K562 (cell line): ENCODE data around the gene LTBP1. TPM values are rescaled to one million over a fixed set of nuclear protein-coding genes. Genes with fewer than 3 reads are reported as not detected.

Experiments used
- ATAC-seq: fragments of 200-7000 bp; cut with Tn5 transposase; 3 replicates; pipeline ENCODE4 v1.9.1; 2020; ENCODE audit warnings: moderate library complexity
- BruUV-seq: library from RNA; stranded (reverse); fragments of 400-500 nt; replicated peaks from 2 replicates; lab custom pipeline; 2021; lab: Mats Ljungman, UMichigan
- CTCF ChIA-PET: fragments of 300-600 bp; formaldehyde crosslinking; extraction: SDS; loops from one replicate; lab custom pipeline; 2021; ENCODE audit warnings: low intra/inter-chr PET ratio; lab: Yijun Ruan, JAX
- POLR2A ChIA-PET: fragments of 300-600, 350-650 bp; sonication (Branson Sonifier 250); formaldehyde crosslinking; extraction: SDS; loops from one replicate; lab custom pipeline; 2021; ENCODE audit warnings: antibody characterized with exemption, inconsistent platforms; lab: Yijun Ruan, JAX
- DNase-seq, 4 experiments: peaks; one replicate each; pipeline versions ENCODE4 v3.0.0 to v3.0.0-alpha.2; 2011 to 2018; ENCODE audit warnings: low spot score in 3 of 4, mixed read lengths in 3 of 4; ENCODE audit errors: extremely low read depth in 1 of 4
- FAIRE-seq: peaks from 2 replicates; lab custom pipeline; 2011; peaks lifted over from hg19 to GRCh38; lab: Jason Lieb, UNC
- H2AFZ ChIP-seq: 2 replicates; pipeline ENCODE4 v1.6.0; 2011; ENCODE audit warnings: low read depth, low read length, control low read depth, inconsistent platforms
- H3K27ac ChIP-seq: fragments of 200-600 bp; 3 replicates; pipeline ENCODE4 v1.8.0; 2011; ENCODE audit warnings: low read depth, mild to moderate bottlenecking, control low read depth, inconsistent platforms, low read length, moderate library complexity, mixed read lengths; ENCODE audit errors: extremely low read depth
- H3K27me3 ChIP-seq, 2 experiments: fragments of 300-600 bp in 1 of 2; 2 replicates in 1 of 2; 3 replicates in 1 of 2; pipeline versions ENCODE4 v1.6.0 to v1.8.0; 2011; ENCODE audit warnings: inconsistent platforms in 2 of 2, low read length in 2 of 2, mild to moderate bottlenecking in 1 of 2, mixed read lengths in 1 of 2, moderate library complexity in 1 of 2; ENCODE audit not compliant: control insufficient read depth in 2 of 2, insufficient read depth in 2 of 2
- H3K36me3 ChIP-seq: fragments of 300-600 bp; 3 replicates; pipeline ENCODE4 v1.8.0; 2011; ENCODE audit warnings: mild to moderate bottlenecking, low read length, inconsistent platforms; ENCODE audit not compliant: control insufficient read depth, insufficient read depth
- H3K4me1 ChIP-seq, 2 experiments: fragments of 200-600 bp in 1 of 2; replicated peaks in 1 of 2; 2 replicates in 1 of 2; 3 replicates in 1 of 2; pipeline versions ENCODE4 v1.5.1 to v1.8.0; 2011; ENCODE audit warnings: inconsistent platforms in 2 of 2, low read length in 2 of 2, mild to moderate bottlenecking in 1 of 2, mixed read lengths in 1 of 2, moderate library complexity in 1 of 2; ENCODE audit not compliant: control insufficient read depth in 2 of 2, insufficient read depth in 2 of 2
- H3K4me2 ChIP-seq: 2 replicates; pipeline ENCODE4 v1.6.1; 2011; ENCODE audit warnings: low read length, control low read depth, inconsistent platforms, mixed read lengths; ENCODE audit not compliant: insufficient read depth
- H3K4me3 ChIP-seq: fragments of 200-600 bp; sonication (generic), shearing (Covaris generic); 2 replicates; pipeline ENCODE4 v1.5.1; 2016; ENCODE audit warnings: control low read depth, inconsistent platforms
- H3K79me2 ChIP-seq: fragments of 200-600 bp; 3 replicates; pipeline ENCODE4 v1.8.0; 2011; ENCODE audit warnings: low read length, inconsistent platforms; ENCODE audit not compliant: control insufficient read depth, insufficient read depth
- H3K9ac ChIP-seq, 2 experiments: 2 replicates each; pipeline versions ENCODE4 v1.6.0 to v1.6.1; 2011; ENCODE audit warnings: low read depth in 2 of 2, low read length in 2 of 2, control low read depth in 1 of 2, inconsistent platforms in 1 of 2, mild to moderate bottlenecking in 1 of 2, mixed read lengths in 1 of 2; ENCODE audit not compliant: insufficient read depth in 1 of 2
- H3K9me1 ChIP-seq: one replicate; pipeline ENCODE4 v1.6.0; 2011; ENCODE audit warnings: inconsistent platforms, mild to moderate bottlenecking, low read length, moderate library complexity; ENCODE audit not compliant: control insufficient read depth, insufficient read depth
- H3K9me3 ChIP-seq: replicated peaks from 2 replicates; pipeline ENCODE4 v1.5.1; 2011; ENCODE audit warnings: low read depth, low read length, inconsistent platforms; ENCODE audit not compliant: control insufficient read depth, insufficient read depth
- H4K20me1 ChIP-seq: replicated peaks from 2 replicates; pipeline ENCODE4 v1.6.1; 2011; ENCODE audit warnings: low read length, inconsistent platforms, mixed read lengths; ENCODE audit not compliant: control insufficient read depth, insufficient read depth
- MITF ChIP-seq: IDR thresholded peaks from 2 replicates; pipeline ENCODE4 v1.6.1; 2014; ENCODE audit warnings: antibody characterized with exemption
- MTF1 ChIP-seq: fragments of 250-450 bp; sonication (Bioruptor Pico); IDR thresholded peaks from 2 replicates; pipeline ENCODE4 v1.9.0; 2021; ENCODE audit warnings: moderate library complexity, mild to moderate bottlenecking, inconsistent platforms, borderline replicate concordance
- ZFP91 ChIP-seq: sonication (generic); formaldehyde crosslinking; IDR thresholded peaks from 2 replicates; pipeline ENCODE4 v1.8.0; 2022; ENCODE audit warnings: mild to moderate bottlenecking, missing genetic modification reagents
- ZKSCAN8 ChIP-seq: fragments of 200-800 bp; sonication (Bioruptor generic); IDR thresholded peaks from 2 replicates; pipeline ENCODE4 v1.6.1; 2016; ENCODE audit warnings: missing genetic modification characterization, missing compliant biosample characterization
- ZNF384 ChIP-seq: IDR thresholded peaks from 2 replicates; pipeline ENCODE4 v1.6.1; 2012; ENCODE audit warnings: low read depth, low read length, improper control_type of control experiment
- ZNF589 ChIP-seq: fragments of 200-800 bp; sonication (Bioruptor generic); IDR thresholded peaks from 2 replicates; pipeline ENCODE4 v1.6.1; 2016; ENCODE audit warnings: low read depth, missing genetic modification characterization, missing compliant biosample characterization
- WGBS: fragments of 100-300 bp; shearing (Covaris generic); methylation state at CpG from one replicate; pipeline ENCODE4 v1.1.6; 2016; ENCODE audit warnings: low coverage, mixed read lengths; ENCODE audit not compliant: insufficient coverage; ENCODE audit errors: missing lambda C conversion rate; 5-methylcytosine and 5-hydroxymethylcytosine counted together
- in situ Hi-C: fragments of 300-500 bp; cut with MboI; formaldehyde crosslinking; loops from 4 replicates; pipeline ENCODE4 v1.15.0; 2018; ENCODE audit warnings: inconsistent platforms, mixed read lengths
- intact Hi-C: fragments of 100-400 bp; cut with micrococcal nuclease; formaldehyde crosslinking; loops from 2 replicates; pipeline ENCODE4 v1.14.2; 2022
- polyA plus RNA-seq, 8 experiments: library from polyadenylated mRNA; depleted of rRNA in 4 of 8; stranded (reverse) in 5 of 8; unstranded in 3 of 8; fragments of >200 nt; fragmentation: Nextera tagmentation in 2 of 8; fragmentation: Illumina TruSeq in 1 of 8; extraction: Ambion mirVana in 2 of 8; extraction: Trizol in 1 of 8; gene quantifications; 2 replicates each; pipeline versions ENCODE4 v1.2.1 to v1.2.3, GENCODE V29; 2011 to 2014; ENCODE audit warnings: inconsistent platforms in 1 of 8, missing spikeins in 1 of 8
- total RNA-seq, 7 experiments: library from RNA; depleted of rRNA in 6 of 7; stranded (reverse); fragments of >200 nt in 6 of 7; fragmentation: Illumina TruSeq in 2 of 7; extraction: Trizol in 2 of 7; gene quantifications; 2 replicates each; pipeline versions ENCODE4 v1.2.1 to v1.2.3, GENCODE V29; 2011 to 2021; ENCODE audit warnings: low replicate concordance in 1 of 7

LTBP1 gene
- total and polyA plus RNA-seq, 9 of the 15 experiments (the other 6 are each of a cell fraction or from before 2014, with no cell fraction given): 3.6 to 16.4 (median 8.5) TPM

DNA sequence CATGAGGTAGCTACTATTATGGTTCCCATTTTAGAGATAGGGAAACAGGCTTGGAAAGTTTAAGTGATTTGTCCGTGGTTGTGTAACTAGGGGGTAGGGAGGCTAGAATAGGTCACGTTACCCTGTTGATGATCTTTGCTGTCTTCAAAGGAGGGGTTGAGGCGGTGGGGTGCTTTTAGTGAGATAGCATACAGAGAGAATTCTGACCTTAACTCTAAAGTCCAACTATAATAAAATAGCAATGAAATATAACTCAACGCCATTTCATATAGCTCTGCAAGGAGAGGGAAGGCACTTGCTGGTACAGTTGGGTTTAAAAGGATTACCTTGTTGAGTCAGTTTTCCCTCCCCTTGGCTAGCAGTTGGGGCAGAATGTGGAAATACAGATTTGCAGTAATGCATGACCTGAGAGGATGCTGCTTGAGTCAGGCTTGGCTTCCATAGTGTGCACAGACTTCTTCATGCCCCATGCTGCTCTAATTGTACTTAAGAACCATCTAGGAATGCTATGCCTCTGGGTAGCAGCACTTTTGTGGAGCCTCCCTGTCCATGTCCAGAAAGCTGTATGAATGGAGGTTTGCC lies 143.9 kb downstream of the LTBP1 start:
- intact Hi-C loops (no loop called here), in situ Hi-C loops (no loop called here)
- FAIRE-seq (no peak), ATAC-seq (no peak), DNase-seq (no peak)
- no peak overlapping the region for H3K4me2 ChIP-seq
- no peak overlapping the region for H2AFZ ChIP-seq
- no peaks in the 10 kb centered on the region for H3K4me1 ChIP-seq
- H3K27me3 ChIP-seq: no peaks in the 10 kb centered on the region; a peak in 1 of 5 replicates
- no peak overlapping the region for H3K27ac ChIP-seq
- no peak overlapping the region for H3K4me3 ChIP-seq
- H3K9ac ChIP-seq: no peak overlapping the region
- TF ChIP-seq ZFP91 (no peak), MITF (no peak), ZKSCAN8 (no peak), ZNF589 (CRISPR knock-in tag) (no peak), ZNF384 (no peak), MTF1 (no peak)
- BruUV-seq: no TSS peak
- ChIA-PET POLR2A (interaction anchor here (0.7 kb wide), 1 partner anchor 24 kb away, joined by 3 read pairs; no protein-coding TSS in a partner anchor), CTCF (no interaction called here)
- H3K9me3 ChIP-seq: no peaks in the 10 kb centered on the region
- H3K36me3 ChIP-seq: no peaks in the 10 kb centered on the region
- H4K20me1 ChIP-seq: no peaks in the 10 kb centered on the region
- no peaks in the 10 kb centered on the region for H3K79me2 ChIP-seq
- 25% methylated on average over 4 of the region's 4 CpGs for WGBS
- H3K9me1 ChIP-seq: no peaks in the 10 kb centered on the region
